K562 treated with DMSO at 1 percent for 48 hours (cell line): Measurements from ENCODE around the gene ATRIP. TPM values are rescaled to one million over a fixed set of nuclear protein-coding genes. Genes with fewer than 3 reads are reported as not detected.

Experiments
- total RNA-seq: library from RNA; unstranded; fragments of 300-600 nt; gene quantifications from 2 replicates; pipeline ENCODE4 v1.2.3, GENCODE V29; 2022; ENCODE audit warnings: low replicate concordance; ENCODE audit errors: extremely low read depth

ATRIP gene
- total RNA-seq, result not detected in 2 replicates

DNA sequence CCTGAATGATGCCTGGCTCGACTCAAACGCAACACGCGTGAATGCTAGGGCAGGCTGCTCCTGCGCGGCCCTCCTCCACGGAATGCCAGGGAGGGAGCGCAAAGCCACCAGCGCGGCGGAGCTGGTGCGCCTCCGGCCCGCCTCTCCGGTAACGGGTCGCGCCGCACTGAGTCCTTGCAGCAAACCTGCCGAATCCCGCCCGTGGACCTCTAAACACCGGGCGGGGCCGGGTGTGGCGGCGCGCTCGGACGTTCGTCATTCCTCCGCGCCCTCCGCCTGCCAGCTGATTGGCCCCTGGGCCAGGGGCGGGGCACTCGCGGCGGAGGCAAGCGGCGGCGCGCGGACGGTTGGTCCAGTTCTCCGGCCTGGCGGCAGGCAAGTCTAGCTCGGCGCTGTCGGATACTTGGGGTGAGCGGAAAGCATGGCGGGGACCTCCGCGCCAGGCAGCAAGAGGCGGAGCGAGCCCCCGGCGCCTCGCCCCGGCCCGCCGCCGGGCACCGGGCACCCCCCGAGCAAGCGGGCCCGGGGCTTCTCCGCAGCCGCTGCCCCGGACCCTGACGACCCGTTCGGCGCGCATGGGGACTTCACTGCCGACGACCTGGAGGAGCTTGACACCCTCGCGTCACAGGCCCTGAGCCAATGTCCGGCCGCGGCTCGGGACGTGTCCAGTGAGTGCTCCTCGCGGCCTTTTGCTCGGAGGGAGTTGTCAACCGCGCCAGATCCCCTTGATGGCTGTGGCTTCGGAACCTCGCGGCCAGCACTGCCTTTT lies at the start of gene ATRIP:
Gene ATRIP (plus strand): TSS at position 313 of the 769 bp plus-strand sequence. CDS start 109 bp downstream, at position 422.

DNA sequence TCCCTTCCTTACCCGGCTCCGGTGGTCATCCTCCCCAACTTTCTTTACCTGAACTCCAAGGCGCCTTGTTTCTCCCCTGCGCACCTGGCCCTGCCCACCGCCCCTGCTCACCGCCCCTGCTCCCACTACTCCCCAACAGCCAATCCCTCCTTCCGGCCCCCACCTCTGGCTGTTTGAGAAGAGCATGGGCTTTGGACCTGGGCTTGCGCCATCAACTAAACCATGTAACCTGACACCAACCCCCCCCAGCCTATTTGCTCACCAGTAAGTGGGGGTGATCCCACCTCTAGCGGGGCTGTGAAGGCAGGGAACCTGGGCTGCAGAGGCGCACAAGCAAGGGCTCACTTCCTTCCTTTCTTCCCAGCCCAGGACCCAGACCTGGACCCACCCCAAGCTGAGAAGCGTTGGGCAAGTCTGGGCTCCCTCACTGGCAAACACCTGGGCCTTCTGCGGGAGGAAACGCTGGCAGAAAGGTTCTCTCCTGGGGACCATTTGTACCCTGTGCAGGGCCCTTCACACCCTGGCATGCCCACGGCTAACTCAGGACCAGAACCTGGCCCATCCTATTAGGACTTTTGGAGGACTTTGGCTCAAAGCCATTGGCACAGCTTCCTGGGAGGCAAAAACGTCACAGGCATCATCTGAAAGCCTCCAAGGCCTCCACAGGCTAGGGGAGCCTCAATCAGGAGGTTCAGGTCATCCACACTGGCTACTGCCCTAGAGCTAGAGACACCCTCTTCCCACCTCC lies 16.4 kb upstream of the ATRIP start, which contains the start of gene PLXNB1:
Gene PLXNB1 (minus strand): TSS at position 127 of the 748 bp plus-strand sequence. CDS start 5,475 bp downstream, outside the sequence.

DNA sequence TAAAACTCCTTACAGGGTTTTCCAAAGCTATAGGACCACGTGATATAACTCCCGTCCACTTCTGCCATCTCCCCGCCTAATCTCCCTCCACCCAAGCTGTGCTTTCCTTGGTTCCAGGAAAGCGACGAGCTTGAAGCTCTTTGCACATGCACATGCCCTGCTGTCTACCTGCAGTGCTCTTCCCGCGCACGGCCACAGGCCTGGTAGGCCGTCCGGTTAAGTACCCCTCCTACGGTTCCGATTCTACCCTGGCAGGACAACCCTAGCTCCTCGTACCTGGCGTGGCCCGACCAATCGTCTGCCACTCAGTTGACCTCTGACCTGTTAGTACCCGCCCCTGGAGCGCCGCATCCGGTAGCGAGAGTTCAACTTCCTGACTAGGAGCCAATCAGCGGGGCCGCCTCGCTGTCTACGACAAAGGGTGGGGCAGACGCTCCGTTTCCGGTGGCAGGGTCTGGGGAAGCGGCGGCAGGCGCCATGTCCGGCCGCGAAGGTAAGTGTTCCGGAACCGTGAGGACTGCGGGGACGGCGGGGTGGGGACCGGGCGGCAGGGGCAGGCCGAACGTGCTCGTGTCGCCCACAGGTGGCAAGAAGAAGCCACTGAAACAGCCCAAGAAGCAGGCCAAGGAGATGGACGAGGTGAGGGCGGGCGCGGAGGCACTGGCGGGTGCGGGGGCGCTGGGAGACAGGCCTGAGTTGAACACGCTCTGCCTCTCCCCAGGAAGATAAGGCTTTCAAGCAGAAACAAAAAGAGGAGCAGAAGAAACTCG lies 6.5 kb upstream of the ATRIP start, which contains the start of the genes CCDC51 and TMA7:
Gene CCDC51 (minus strand): TSS at position 300 of the 770 bp plus-strand sequence. CDS start 4,991 bp downstream, outside the sequence.
Gene TMA7 (plus strand): TSS at position 438 of the 770 bp plus-strand sequence. CDS start 40 bp downstream, at position 478.

DNA sequence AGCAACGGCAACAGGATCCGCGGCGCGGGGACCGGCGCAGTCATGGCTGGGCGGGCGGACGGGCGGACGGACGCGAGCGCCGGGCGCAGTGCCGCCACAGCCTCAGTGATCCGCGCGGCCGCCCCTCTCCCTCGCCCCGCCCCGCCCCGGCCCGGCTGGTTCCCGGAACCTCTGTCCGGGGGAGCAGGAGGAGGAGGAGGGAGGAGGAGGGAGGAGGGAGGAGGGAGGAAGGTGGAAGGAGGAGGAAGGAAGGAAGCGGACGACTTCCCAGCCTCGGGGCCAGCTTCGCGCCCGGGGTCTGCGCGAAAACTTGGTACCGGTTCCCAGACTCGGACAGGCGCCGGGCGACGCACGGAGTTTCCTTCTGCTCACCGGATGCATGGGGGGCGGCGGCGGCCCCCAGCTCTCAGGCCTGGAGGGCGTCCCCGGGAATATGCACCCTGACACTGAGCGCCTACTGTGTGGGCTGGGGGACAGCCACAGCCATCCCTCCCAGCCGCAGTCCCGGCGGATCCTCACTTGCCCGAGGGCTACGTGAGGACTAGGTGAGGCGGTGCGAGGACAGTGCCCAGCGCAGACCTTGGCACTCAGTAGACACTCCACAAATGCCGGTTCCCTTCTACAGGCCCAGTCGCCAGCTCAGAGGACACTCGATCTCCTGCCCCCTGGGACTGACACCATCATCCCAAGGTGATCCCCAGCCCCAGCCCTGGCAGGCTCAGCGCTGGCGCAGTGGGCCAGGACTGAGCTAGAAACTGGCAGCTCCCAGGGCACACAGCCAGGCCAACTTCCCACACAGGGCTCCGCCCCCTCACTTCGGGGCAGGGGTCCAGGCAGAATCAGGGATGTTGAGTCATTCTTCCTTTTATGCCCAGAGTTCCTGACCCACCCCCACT lies 57.8 kb downstream of the ATRIP start, which contains the start of gene SHISA5:
Gene SHISA5 (minus strand): TSS at position 124 of the 896 bp plus-strand sequence. CDS start 80 bp downstream, at position 44.

Other genes with a start within 250 kb of the ATRIP start
- not detected in 2 replicates for gene CAMP, start 223.2 kb upstream of the ATRIP start, total RNA-seq
- not detected in 2 replicates for gene ZNF589, start 205.6 kb upstream of the ATRIP start, total RNA-seq
- gene NME6, start 145.4 kb upstream of the ATRIP start, total RNA-seq, result not detected in 2 replicates
- not detected in 2 replicates for gene SPINK8, start 113.1 kb upstream of the ATRIP start, total RNA-seq
- not detected in 2 replicates for gene FBXW12, start 74.5 kb upstream of the ATRIP start, total RNA-seq
- 67.8 TPM in 1 of 2 replicates, not detected in the other for gene PLXNB1, start 16.7 kb upstream of the ATRIP start, total RNA-seq
- not detected in 2 replicates for gene CCDC51, start 6.6 kb upstream of the ATRIP start, total RNA-seq
- not detected in 2 replicates for gene TMA7, start 6.5 kb upstream of the ATRIP start, total RNA-seq
- gene SHISA5, start 57.4 kb downstream of the ATRIP start, total RNA-seq, result not detected in 2 replicates
- not detected in 2 replicates for gene PFKFB4, start 110.1 kb downstream of the ATRIP start, total RNA-seq
- gene UCN2, start 117.0 kb downstream of the ATRIP start, total RNA-seq, result not detected in 2 replicates
- not detected in 2 replicates for gene COL7A1, start 148.6 kb downstream of the ATRIP start, total RNA-seq
- gene UQCRC1, start 162.9 kb downstream of the ATRIP start, total RNA-seq, result 320 and 1,261 TPM in 2 replicates
- gene TMEM89, start 175.0 kb downstream of the ATRIP start, total RNA-seq, result not detected in 2 replicates
- gene SLC26A6, start 188.7 kb downstream of the ATRIP start, total RNA-seq, result not detected in 2 replicates
- not detected in 2 replicates for gene CELSR3, start 216.1 kb downstream of the ATRIP start, total RNA-seq
- not detected in 2 replicates for gene NCKIPSD, start 239.2 kb downstream of the ATRIP start, total RNA-seq